HG02970 (cell line): ENCODE results near the gene PEDS1.
"Not testable (repeated sequence)": the region's sequence is repeated elsewhere in the genome, so short reads cannot be mapped to it uniquely, and the experiment has no call there.

ENCODE experiments used
- ATAC-seq: cut with Tn5 transposase; IDR thresholded peaks from one replicate; pipeline ENCODE4 v1.9.1; 2021; ENCODE audit warnings: mild to moderate bottlenecking, moderate library complexity, moderate number of reproducible peaks; ENCODE audit not compliant: unreplicated experiment, low FRiP score

PEDS1 gene

DNA sequence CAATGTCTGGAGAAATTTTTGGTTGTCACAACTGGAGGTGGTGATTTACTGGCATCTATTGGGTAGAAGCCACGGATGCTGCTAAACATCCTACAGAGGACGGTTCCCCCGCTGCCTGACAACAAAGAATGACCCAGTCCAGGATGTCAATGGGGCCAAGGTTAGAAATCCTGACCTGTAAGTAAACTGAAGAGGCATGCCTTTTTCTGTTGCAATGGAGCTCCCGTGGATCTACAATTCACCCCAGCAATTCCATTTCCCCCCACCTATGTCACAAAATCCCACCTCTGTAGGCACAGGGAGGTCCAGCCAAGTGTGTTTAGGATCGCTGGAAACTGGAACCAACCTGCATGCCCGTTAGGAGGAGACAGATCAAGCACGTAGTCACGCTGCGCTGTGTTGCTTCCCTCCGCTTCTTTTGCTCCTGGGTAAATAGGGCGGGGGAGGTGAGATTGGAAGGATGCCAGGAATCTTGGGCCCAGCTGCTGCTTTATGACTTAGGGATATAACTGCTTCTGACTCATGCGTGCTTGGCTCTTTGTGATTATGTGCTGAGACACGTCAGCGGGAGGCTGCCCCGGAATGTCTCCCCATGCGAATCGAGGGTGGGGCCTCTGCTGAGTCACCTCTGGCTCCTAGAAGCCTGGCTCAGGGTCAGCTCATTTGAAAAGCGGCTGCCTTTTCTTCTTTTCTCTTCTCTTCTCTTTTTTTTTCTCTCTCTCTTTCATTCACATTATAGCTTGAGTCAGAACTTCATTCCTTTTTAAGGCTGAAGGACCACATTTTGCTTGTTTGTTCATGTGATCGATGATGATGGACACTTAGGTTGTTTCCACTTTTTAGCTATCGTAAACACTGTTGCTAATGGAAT lies 12.4 kb upstream of the PEDS1 start:
- no peak for ATAC-seq

GRCh38 chr20:50163570-50164317 lies 10.2 kb upstream of the PEDS1 start:
- no peak for ATAC-seq

GRCh38 chr20:50161494-50161893 lies 8.0 kb upstream of the PEDS1 start:
- ATAC-seq = not testable (repeated sequence)

DNA sequence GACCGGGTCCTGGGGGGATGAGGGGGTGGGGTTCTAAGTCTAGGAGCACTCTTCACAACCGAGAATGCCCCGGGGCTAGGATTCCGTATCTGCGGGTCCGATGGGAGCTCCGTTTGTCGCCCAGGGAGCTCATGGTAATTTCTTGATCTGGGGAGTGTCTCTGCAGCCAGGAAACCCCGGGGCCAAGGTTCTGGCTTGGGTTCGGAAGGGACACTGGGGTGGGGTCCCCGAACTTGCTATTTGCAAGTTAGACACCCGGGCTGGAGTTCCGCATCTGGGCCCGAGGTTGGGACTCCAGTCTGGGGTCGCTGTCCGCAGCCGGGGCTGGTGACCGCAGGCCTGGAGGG lies 397 bp downstream of the PEDS1 start:
- no peak for ATAC-seq

- ATAC-seq = no peak
Measured at GRCh38 chr20:50152394-50153152, 950 bp downstream of the PEDS1 start.

- no peak for ATAC-seq
Measured at GRCh38 chr20:50151034-50151743, 2.3 kb downstream of the PEDS1 start.

- no peak for ATAC-seq
Measured at GRCh38 chr20:50149481-50150254, 3.9 kb downstream of the PEDS1 start.

GRCh38 chr20:50146732-50147662 lies 6.5 kb downstream of the PEDS1 start:
- no peak for ATAC-seq

DNA sequence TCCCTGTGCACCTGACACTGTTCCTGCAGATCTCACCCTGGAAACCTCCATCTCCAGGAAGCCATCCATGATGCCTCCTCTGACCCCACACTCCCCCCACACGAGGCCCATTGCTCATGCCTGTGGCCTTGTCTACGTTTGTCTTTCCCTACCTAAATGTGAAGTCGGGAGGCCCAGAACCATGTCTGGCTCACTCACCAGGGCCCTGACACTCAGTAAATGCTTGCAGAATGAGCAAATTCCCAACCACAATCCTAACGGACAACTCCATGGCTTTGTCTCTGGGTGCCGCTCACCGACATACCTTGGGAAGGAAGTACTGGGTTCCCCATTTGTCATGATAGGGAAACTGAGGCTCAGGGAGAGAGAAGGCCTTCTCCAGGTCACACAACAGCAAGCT lies 7.3 kb downstream of the PEDS1 start:
- no peak for ATAC-seq

- no peak for ATAC-seq
Measured at GRCh38 chr20:50145566-50145965, 8.0 kb downstream of the PEDS1 start.

DNA sequence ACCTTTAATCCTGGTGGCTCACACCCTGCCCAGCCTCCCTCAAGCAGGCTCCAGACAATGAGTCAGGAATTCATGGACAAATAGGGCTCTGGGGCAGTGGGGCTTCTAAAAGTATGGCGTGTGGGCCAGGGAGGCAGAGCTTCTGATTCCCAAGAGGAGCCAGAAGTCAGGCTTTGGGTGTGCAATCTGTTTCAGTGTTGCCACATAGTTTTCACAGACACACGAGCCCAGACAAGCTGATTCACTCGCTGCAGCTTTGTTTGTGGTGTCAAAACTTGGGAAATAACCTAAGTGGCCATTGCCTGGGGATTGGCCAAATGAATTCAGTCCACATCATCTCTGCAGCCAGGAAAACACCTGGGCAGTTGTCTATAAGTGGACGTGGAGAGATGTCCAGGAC lies 9.2 kb downstream of the PEDS1 start:
- ATAC-seq = no peak

DNA sequence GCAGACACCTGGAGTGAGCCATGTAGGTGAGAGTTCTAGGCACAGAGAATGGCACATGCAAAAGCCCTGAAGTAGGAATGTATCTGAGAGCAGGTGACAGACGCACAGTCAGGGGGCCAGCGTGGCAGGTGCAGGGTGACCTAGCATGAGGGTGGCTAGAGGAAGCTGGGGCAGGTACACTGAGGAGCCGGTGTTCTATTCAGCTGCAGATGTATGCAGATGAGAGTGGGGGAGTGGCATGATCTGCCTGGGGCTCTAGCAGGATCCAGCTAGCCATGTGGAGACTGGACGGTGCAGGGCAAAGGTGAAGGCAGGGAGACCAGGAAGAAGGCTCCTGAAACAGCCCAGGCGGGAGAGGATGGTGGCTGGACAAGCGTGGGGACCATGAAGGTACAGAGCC lies 10.7 kb downstream of the PEDS1 start:
- ATAC-seq = no peak

DNA sequence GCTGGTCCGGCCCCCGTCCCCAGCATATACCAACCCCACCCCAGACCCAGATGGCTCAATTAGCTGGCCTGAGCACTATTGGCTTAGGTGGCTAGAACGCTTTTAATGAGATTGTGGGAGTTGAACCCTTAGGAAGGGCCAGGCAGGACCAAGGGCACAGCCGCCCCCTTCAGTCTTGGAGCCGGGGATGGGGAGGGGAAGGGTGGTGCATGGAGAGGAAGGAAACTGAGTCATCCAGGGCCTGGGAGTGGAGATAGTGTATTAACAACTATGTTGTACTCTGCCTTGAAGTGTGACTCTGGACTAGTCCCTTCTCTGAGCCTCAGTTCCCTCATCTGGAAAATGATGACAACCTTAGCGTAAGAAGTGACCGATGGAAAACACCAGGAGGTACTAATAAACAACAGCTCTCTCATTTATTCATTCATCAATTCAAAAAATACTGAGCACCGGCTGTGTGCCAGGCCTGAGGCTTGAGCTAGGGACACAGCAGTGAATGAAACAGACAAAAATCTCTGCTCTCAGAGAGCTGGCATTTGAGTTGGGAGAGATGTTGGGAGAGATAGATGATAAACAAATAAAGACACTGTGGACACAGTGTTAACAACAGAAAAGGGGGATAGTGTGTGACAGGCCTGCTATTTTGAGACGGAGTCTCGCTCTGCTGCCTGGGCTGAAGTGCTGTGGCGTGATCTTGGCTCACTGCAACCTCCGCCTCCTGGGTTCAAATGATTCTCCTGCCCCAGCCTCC lies 11.5 kb downstream of the PEDS1 start:
- no peak for ATAC-seq

DNA sequence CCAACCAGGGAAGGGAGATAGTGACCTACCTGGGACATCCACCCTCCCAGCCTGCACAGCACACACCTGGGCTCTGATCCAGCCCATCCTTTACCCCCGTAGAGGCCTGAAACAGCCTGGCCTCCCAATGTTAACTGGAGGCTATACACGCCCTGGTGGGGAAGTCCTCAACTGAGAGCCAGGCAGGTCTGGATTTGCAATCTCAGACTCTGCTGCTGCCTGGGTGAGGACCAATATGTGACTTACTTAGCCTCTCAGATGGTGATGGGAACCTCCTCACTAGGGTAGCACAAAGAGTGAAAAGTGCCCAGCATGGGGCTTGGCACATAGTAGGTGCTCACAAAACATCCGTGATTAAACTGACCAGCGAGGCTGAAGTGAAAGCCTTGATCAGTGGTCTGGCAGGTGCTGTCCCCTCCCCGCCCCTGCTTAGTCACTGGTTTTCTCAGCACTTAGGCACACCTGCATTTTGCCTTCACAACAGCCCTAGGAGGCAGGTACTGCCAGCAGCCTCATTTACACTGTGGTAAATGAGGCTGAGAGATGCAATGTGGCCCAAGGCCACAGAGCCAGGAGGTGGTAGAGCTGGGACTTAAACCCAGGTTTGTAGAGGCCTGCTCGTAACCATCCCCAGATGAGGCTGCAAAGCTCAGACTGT lies 12.4 kb downstream of the PEDS1 start:
- no peak for ATAC-seq

GRCh38 chr20:50140339-50140859 lies 13.1 kb downstream of the PEDS1 start:
- no peak for ATAC-seq

DNA sequence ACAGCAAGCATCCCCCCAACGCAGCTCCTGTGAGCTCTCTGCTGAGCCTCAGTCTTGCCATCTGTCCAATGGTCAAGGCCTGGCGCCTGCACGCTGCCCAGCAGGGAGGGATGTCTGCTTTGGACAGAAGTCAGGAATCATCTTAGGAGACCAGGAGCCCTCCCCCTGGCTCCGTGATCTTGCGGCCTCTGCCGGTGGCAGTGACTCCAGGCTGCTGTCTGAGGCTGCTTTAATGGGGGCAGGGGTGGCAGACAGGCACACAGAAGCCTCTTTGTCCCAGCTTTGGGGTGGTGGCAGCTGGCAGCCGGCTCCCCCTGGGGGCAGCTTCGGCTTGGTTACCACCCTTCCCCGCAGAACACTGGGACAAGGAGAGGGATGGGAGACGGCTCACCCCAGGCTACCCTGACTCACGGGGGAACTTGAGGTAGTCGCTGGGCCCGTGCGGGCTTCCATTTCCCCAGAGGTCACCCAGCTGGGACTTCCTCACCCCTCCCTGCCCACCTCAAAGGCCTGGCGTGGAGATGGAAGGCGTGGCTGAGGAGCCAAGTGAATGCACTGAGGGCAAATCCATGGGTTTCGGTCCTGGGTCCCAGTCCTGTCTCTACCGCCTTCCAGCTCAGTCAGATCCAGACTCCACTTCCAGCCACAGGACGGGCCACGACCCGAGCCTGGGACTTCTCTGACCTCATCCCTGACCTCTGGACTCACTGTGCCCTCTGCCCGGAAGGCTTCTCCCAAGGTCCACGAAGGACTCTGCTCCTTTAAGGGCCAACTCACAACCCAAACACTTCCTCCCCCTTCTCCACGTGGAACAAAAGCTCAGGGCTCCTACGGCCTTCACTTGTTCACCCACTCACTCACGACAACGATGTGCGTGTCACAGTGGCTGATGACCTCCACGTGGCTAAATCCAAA lies 14.8 kb downstream of the PEDS1 start:
- no peak for ATAC-seq
